ENCODE measurements around the gene CACNA1C. TPM values are rescaled to one million over a fixed set of nuclear protein-coding genes. Genes with fewer than 3 reads are reported as not detected.

Gene CACNA1C
- polyA plus RNA-seq, 1 of the 3 experiments (the other 2 are of a cell fraction) = 1.5 TPM

DNA sequence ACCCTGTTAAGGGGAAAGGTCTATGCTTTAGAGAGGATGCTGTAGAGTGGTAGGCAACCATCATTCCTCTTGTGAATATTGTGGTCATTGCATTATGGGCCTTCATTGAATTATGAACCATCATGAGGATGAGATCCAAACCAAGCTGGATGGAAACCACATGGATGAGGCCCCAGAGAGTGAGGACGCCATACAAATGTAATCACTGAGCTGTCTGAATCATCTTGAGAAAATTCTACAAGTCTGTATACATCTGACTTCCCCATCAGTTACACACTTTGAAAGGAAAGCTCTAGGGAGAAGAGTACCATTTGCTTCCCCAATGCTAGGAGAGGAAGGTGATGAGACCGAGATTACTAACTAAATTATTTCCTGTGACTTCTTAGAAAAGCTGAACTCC lies 172.9 kb downstream of the CACNA1C start:
- H2AFZ ChIP-seq (ENCODE audit: low read depth) = no peak overlapping the region
- H3K4me3 ChIP-seq (ENCODE audit: low read depth in 2 of 2, low read length in 1 of 2) = no peak overlapping the region
- POLR2A ChIA-PET = no interaction called here
- no peak for DNase-seq
- H3F3A ChIP-seq (replicated peaks; ENCODE audit: insufficient read depth) = no peaks in the 10 kb centered on the region
- no peaks in the 10 kb centered on the region for H3K36me3 ChIP-seq (replicated peaks in 1 of 2; ENCODE audit: control insufficient read depth in 1 of 2, insufficient read depth in 2 of 2, low read length in 1 of 2)
- no peaks in the 10 kb centered on the region for H3K27me3 ChIP-seq (ENCODE audit: insufficient read depth)
- no peaks in the 10 kb centered on the region for H4K20me1 ChIP-seq (ENCODE audit: insufficient read depth)
- no peak overlapping the region for H3K27ac ChIP-seq (ENCODE audit: low read depth in 2 of 2, low read length in 1 of 2)
- H3K9ac ChIP-seq = no peak overlapping the region
- H3K4me2 ChIP-seq = no peak overlapping the region
- H3K79me2 ChIP-seq (ENCODE audit: insufficient read depth) = no peaks in the 10 kb centered on the region
- H3K4me1 ChIP-seq (ENCODE audit: control insufficient read depth in 1 of 2, insufficient read depth in 2 of 2, low read depth in 1 of 2, low read length in 1 of 2) = peaks cover 0 to 3% of the 10 kb centered on the region in 2 experiments; a peak in 1 of 4 replicates
- TF ChIP-seq, protein P1, sequence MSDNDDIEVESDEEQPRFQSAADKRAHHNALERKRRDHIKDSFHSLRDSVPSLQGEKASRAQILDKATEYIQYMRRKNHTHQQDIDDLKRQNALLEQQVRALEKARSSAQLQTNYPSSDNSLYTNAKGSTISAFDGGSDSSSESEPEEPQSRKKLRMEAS (IDR thresholded peaks at IDR 0.05; ENCODE audit: low read depth) = no peak
- TF ChIP-seq GABPA (IDR thresholded peaks at IDR 0.05; ENCODE audit: low read depth) (no peak), TAF1 (IDR thresholded peaks at IDR 0.05; ENCODE audit: borderline replicate concordance, low read depth, low read length) (no peak), PBX3 (IDR thresholded peaks at IDR 0.05) (no peak)
- CTCF ChIA-PET = interaction anchor here (1.0 to 1.6 kb wide), 2 partner anchors 8 to 31 kb away, joined by 3 to 4 read pairs; no protein-coding TSS in a partner anchor
- no peaks in the 10 kb centered on the region for H3K9me2 ChIP-seq
- H3K9me3 ChIP-seq = no peaks in the 10 kb centered on the region
- WGBS (ENCODE audit: low lambda C conversion rate) = 56% methylated on average over 2 of the region's 2 CpGs

- Histone ChIP-seq H3K27ac (ENCODE audit: low read depth in 2 of 2, low read length in 1 of 2) (no peak overlapping the region), H3F3A (replicated peaks; ENCODE audit: insufficient read depth) (peaks cover 2% of the 10 kb centered on the region), H3K9me3 (no peaks in the 10 kb centered on the region), H3K4me2 (no peak overlapping the region), H3K9me2 (no peaks in the 10 kb centered on the region), H3K27me3 (ENCODE audit: insufficient read depth) (no peaks in the 10 kb centered on the region), H4K20me1 (ENCODE audit: insufficient read depth) (no peaks in the 10 kb centered on the region), H3K4me3 (ENCODE audit: low read depth in 2 of 2, low read length in 1 of 2) (no peak overlapping the region), H3K9ac (no peak overlapping the region), H3K79me2 (ENCODE audit: insufficient read depth) (no peaks in the 10 kb centered on the region), H3K36me3 (replicated peaks in 1 of 2; ENCODE audit: control insufficient read depth in 1 of 2, insufficient read depth in 2 of 2, low read length in 1 of 2) (no peaks in the 10 kb centered on the region), H2AFZ (ENCODE audit: low read depth) (no peak overlapping the region), H3K4me1 (ENCODE audit: control insufficient read depth in 1 of 2, insufficient read depth in 2 of 2, low read depth in 1 of 2, low read length in 1 of 2) (peaks cover 0 to 3% of the 10 kb centered on the region in 2 experiments; a peak in 1 of 4 replicates)
- DNase-seq = no peak
- WGBS (ENCODE audit: low lambda C conversion rate) = 72% methylated on average over 8 of the region's 8 CpGs
- POLR2A ChIA-PET = no interaction called here
- CTCF ChIA-PET = interaction anchor here (1.0 to 1.6 kb wide), 3 partner anchors 9 to 32 kb away, joined by 3 to 4 read pairs (median 3); no protein-coding TSS in a partner anchor
- TF ChIP-seq, protein P2, sequence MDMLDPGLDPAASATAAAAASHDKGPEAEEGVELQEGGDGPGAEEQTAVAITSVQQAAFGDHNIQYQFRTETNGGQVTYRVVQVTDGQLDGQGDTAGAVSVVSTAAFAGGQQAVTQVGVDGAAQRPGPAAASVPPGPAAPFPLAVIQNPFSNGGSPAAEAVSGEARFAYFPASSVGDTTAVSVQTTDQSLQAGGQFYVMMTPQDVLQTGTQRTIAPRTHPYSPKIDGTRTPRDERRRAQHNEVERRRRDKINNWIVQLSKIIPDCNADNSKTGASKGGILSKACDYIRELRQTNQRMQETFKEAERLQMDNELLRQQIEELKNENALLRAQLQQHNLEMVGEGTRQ (IDR thresholded peaks at IDR 0.05; ENCODE audit: borderline replicate concordance, low read depth, low read length) = no peak
- no peak for TF ChIP-seq RFX5 (IDR thresholded peaks at IDR 0.05; ENCODE audit: low read length)
- no peak for TF ChIP-seq NRF1 (IDR thresholded peaks at IDR 0.05; ENCODE audit: low read depth, low read length)
- no peak for TF ChIP-seq GATA2 (CRISPR knock-in tag; IDR thresholded peaks at IDR 0.05)
- TF ChIP-seq, protein P3, sequence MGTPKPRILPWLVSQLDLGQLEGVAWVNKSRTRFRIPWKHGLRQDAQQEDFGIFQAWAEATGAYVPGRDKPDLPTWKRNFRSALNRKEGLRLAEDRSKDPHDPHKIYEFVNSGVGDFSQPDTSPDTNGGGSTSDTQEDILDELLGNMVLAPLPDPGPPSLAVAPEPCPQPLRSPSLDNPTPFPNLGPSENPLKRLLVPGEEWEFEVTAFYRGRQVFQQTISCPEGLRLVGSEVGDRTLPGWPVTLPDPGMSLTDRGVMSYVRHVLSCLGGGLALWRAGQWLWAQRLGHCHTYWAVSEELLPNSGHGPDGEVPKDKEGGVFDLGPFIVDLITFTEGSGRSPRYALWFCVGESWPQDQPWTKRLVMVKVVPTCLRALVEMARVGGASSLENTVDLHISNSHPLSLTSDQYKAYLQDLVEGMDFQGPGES (IDR thresholded peaks at IDR 0.05; ENCODE audit: low read depth, low read length) = no peak
- TF ChIP-seq SIN3A (IDR thresholded peaks at IDR 0.05; ENCODE audit: borderline replicate concordance, low read depth, low read length) = no peak
- TF ChIP-seq GABPA (IDR thresholded peaks at IDR 0.05; ENCODE audit: low read depth) = no peak
- no peak for TF ChIP-seq TEAD4 (IDR thresholded peaks at IDR 0.05; ENCODE audit: borderline replicate concordance, insufficient read depth)
- TF ChIP-seq MXI1 (IDR thresholded peaks at IDR 0.05; ENCODE audit: low read depth, low read length) = no peak
- no peak for TF ChIP-seq EP300 (IDR thresholded peaks at IDR 0.05; ENCODE audit: borderline replicate concordance in 1 of 2, low read depth in 1 of 2, low read length in 1 of 2)
- TF ChIP-seq FOSL2 (IDR thresholded peaks at IDR 0.05; ENCODE audit: borderline replicate concordance, low read depth) = no peak
- TF ChIP-seq MEF2A (IDR thresholded peaks at IDR 0.05; ENCODE audit: borderline replicate concordance, low read depth) = no peak
- TF ChIP-seq TAF1 (IDR thresholded peaks at IDR 0.05; ENCODE audit: borderline replicate concordance, low read depth, low read length) = no peak
- TF ChIP-seq, protein P4, sequence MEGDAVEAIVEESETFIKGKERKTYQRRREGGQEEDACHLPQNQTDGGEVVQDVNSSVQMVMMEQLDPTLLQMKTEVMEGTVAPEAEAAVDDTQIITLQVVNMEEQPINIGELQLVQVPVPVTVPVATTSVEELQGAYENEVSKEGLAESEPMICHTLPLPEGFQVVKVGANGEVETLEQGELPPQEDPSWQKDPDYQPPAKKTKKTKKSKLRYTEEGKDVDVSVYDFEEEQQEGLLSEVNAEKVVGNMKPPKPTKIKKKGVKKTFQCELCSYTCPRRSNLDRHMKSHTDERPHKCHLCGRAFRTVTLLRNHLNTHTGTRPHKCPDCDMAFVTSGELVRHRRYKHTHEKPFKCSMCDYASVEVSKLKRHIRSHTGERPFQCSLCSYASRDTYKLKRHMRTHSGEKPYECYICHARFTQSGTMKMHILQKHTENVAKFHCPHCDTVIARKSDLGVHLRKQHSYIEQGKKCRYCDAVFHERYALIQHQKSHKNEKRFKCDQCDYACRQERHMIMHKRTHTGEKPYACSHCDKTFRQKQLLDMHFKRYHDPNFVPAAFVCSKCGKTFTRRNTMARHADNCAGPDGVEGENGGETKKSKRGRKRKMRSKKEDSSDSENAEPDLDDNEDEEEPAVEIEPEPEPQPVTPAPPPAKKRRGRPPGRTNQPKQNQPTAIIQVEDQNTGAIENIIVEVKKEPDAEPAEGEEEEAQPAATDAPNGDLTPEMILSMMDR (IDR thresholded peaks at IDR 0.05) = no peak
- no peak for TF ChIP-seq RXRA (IDR thresholded peaks at IDR 0.05; ENCODE audit: borderline replicate concordance, low read depth)
- no peak for TF ChIP-seq EZH2phosphoT487 (IDR thresholded peaks at IDR 0.05; ENCODE audit: borderline replicate concordance, low read depth)
- TF ChIP-seq RAD21 (IDR thresholded peaks at IDR 0.05; ENCODE audit: low read length) = no peak
- TF ChIP-seq POLR2AphosphoS5 (IDR thresholded peaks at IDR 0.05; ENCODE audit: low read depth, low read length) = no peak
- TF ChIP-seq, protein P1 (IDR thresholded peaks at IDR 0.05; ENCODE audit: low read depth) = no peak
- no peak for TF ChIP-seq CHD2 (IDR thresholded peaks at IDR 0.05; ENCODE audit: low read length, partially characterized antibody)
Observed at GRCh38 chr12:2226641-2227040, 173.9 kb downstream of the CACNA1C start.
